IPS-18a (cell line): ENCODE measurements around the gene STK32B.
"Not testable (repeated sequence)": the region's sequence is repeated elsewhere in the genome, so short reads cannot be mapped to it uniquely, and the experiment has no call there.

ENCODE experiments used
- H3K27ac ChIP-seq: one replicate; pipeline ENCODE4 v1.5.1; 2013; ENCODE audit warnings: low read length
- H3K27me3 ChIP-seq: one replicate; pipeline ENCODE4 v1.6.1; 2013; ENCODE audit warnings: mild to moderate bottlenecking, low read length; ENCODE audit not compliant: control insufficient read depth, insufficient read depth
- H3K36me3 ChIP-seq: one replicate; pipeline ENCODE4 v1.6.1; 2013; ENCODE audit warnings: low read depth, low read length; ENCODE audit not compliant: control insufficient read depth
- H3K4me1 ChIP-seq: one replicate; pipeline ENCODE4 v1.6.1; 2013; ENCODE audit warnings: low read depth, low read length; ENCODE audit not compliant: control insufficient read depth
- H3K4me3 ChIP-seq: one replicate; pipeline ENCODE4 v1.5.1; 2013; ENCODE audit warnings: low read length
- H3K9ac ChIP-seq: one replicate; pipeline ENCODE4 v1.6.1; 2013; ENCODE audit warnings: mild to moderate bottlenecking, low read length, moderate library complexity
- H3K9me3 ChIP-seq: one replicate; pipeline ENCODE4 v1.6.1; 2013; ENCODE audit warnings: low read depth, low read length; ENCODE audit not compliant: control insufficient read depth

The STK32B gene

GRCh38 chr4:5051278-5052203, at the start of gene STK32B:
STK32B (plus strand) TSS chr4:5051480.
- peak within 1 kb of the TSS; percentile 71 for H3K4me3 ChIP-seq
- H3K36me3 ChIP-seq = no peaks in the 10 kb centered on the region
- H3K9ac ChIP-seq = no peak within 1 kb of the TSS
- no peaks in the 10 kb centered on the region for H3K9me3 ChIP-seq
- H3K27ac ChIP-seq = no peak within 1 kb of the TSS
- H3K27me3 ChIP-seq = peaks cover 35% of the 10 kb centered on the region
- no peaks in the 10 kb centered on the region for H3K4me1 ChIP-seq

GRCh38 chr4:5001641-5002040, 49.6 kb upstream of the STK32B start:
- H3K4me3 ChIP-seq, H3K36me3 ChIP-seq, H3K27ac ChIP-seq, H3K27me3 ChIP-seq, H3K9ac ChIP-seq, H3K9me3 ChIP-seq, H3K4me1 ChIP-seq: not testable (repeated sequence)

- Histone ChIP-seq H3K27ac (no peak overlapping the region), H3K36me3 (no peaks in the 10 kb centered on the region), H3K9ac (no peak overlapping the region), H3K27me3 (no peaks in the 10 kb centered on the region), H3K4me1 (no peaks in the 10 kb centered on the region), H3K9me3 (no peaks in the 10 kb centered on the region), H3K4me3 (no peak overlapping the region)
Measured at GRCh38 chr4:5003372-5003857, 47.9 kb upstream of the STK32B start.

- H3K36me3 ChIP-seq = no peaks in the 10 kb centered on the region
- H3K27me3 ChIP-seq = no peaks in the 10 kb centered on the region
- H3K27ac ChIP-seq = no peak overlapping the region
- no peak overlapping the region for H3K9ac ChIP-seq
- H3K4me1 ChIP-seq = no peaks in the 10 kb centered on the region
- no peak overlapping the region for H3K4me3 ChIP-seq
- H3K9me3 ChIP-seq = no peaks in the 10 kb centered on the region
Measured at GRCh38 chr4:5003918-5004317, 47.4 kb upstream of the STK32B start.

GRCh38 chr4:5004496-5004895, 46.8 kb upstream of the STK32B start:
- H3K36me3 ChIP-seq = no peaks in the 10 kb centered on the region
- H3K4me1 ChIP-seq = no peaks in the 10 kb centered on the region
- H3K27ac ChIP-seq = no peak overlapping the region
- H3K9ac ChIP-seq = no peak overlapping the region
- H3K4me3 ChIP-seq = no peak overlapping the region
- no peaks in the 10 kb centered on the region for H3K27me3 ChIP-seq
- no peaks in the 10 kb centered on the region for H3K9me3 ChIP-seq

- not testable (repeated sequence) for H3K9me3 ChIP-seq, H3K4me1 ChIP-seq, H3K9ac ChIP-seq, H3K36me3 ChIP-seq, H3K27ac ChIP-seq, H3K4me3 ChIP-seq, H3K27me3 ChIP-seq
Measured at GRCh38 chr4:5006932-5007331, 44.3 kb upstream of the STK32B start.

- H3K4me3 ChIP-seq = no peak overlapping the region
- H3K9me3 ChIP-seq = no peaks in the 10 kb centered on the region
- H3K4me1 ChIP-seq = no peaks in the 10 kb centered on the region
- no peaks in the 10 kb centered on the region for H3K27me3 ChIP-seq
- no peak overlapping the region for H3K27ac ChIP-seq
- no peaks in the 10 kb centered on the region for H3K36me3 ChIP-seq
- no peak overlapping the region for H3K9ac ChIP-seq
Measured at GRCh38 chr4:5009796-5010195, 41.5 kb upstream of the STK32B start.

- Histone ChIP-seq H3K4me3 (no peak overlapping the region), H3K27ac (no peak overlapping the region), H3K4me1 (no peaks in the 10 kb centered on the region), H3K9ac (no peak overlapping the region), H3K27me3 (no peaks in the 10 kb centered on the region), H3K9me3 (no peaks in the 10 kb centered on the region), H3K36me3 (no peaks in the 10 kb centered on the region)
Measured at GRCh38 chr4:5010984-5011383, 40.3 kb upstream of the STK32B start.

GRCh38 chr4:5012244-5012898, 38.9 kb upstream of the STK32B start:
- Histone ChIP-seq H3K4me1 (no peaks in the 10 kb centered on the region), H3K27ac (no peak overlapping the region), H3K27me3 (no peaks in the 10 kb centered on the region), H3K36me3 (no peaks in the 10 kb centered on the region), H3K9me3 (no peaks in the 10 kb centered on the region), H3K4me3 (no peak overlapping the region), H3K9ac (no peak overlapping the region)

GRCh38 chr4:5012958-5013357, 38.3 kb upstream of the STK32B start:
- no peaks in the 10 kb centered on the region for H3K27me3 ChIP-seq
- H3K4me1 ChIP-seq = no peaks in the 10 kb centered on the region
- no peak overlapping the region for H3K4me3 ChIP-seq
- H3K36me3 ChIP-seq = no peaks in the 10 kb centered on the region
- H3K9me3 ChIP-seq = no peaks in the 10 kb centered on the region
- H3K27ac ChIP-seq = no peak overlapping the region
- H3K9ac ChIP-seq = no peak overlapping the region

GRCh38 chr4:5014007-5014682, 37.1 kb upstream of the STK32B start:
- no peak overlapping the region for H3K9ac ChIP-seq
- no peak overlapping the region for H3K27ac ChIP-seq
- H3K4me1 ChIP-seq = peaks cover 6% of the 10 kb centered on the region
- H3K36me3 ChIP-seq = no peaks in the 10 kb centered on the region
- H3K27me3 ChIP-seq = no peaks in the 10 kb centered on the region
- H3K4me3 ChIP-seq = no peak overlapping the region
- no peaks in the 10 kb centered on the region for H3K9me3 ChIP-seq
